ENCODE measurements around the gene STK32B.

DNA sequence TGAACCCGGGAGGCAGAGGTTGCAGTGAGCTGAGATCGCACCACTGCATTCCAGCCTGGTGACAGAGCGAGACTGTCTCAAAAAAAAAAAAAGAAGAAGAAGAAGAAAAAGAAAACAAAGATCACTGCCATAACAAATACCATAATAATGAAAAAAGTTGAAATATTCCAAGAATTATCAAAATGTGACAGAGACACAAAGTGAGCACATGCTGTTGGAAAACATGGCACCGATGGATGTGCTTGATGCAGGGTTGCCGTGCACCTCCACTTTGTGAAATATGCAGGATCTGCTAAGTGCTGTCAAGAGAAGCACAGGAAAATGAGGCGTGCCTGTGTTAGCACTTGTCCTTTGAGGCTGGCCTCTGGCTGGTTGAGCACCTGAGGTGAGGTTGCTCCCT lies 133.3 kb downstream of the STK32B start:
- TF ChIP-seq, protein P1, sequence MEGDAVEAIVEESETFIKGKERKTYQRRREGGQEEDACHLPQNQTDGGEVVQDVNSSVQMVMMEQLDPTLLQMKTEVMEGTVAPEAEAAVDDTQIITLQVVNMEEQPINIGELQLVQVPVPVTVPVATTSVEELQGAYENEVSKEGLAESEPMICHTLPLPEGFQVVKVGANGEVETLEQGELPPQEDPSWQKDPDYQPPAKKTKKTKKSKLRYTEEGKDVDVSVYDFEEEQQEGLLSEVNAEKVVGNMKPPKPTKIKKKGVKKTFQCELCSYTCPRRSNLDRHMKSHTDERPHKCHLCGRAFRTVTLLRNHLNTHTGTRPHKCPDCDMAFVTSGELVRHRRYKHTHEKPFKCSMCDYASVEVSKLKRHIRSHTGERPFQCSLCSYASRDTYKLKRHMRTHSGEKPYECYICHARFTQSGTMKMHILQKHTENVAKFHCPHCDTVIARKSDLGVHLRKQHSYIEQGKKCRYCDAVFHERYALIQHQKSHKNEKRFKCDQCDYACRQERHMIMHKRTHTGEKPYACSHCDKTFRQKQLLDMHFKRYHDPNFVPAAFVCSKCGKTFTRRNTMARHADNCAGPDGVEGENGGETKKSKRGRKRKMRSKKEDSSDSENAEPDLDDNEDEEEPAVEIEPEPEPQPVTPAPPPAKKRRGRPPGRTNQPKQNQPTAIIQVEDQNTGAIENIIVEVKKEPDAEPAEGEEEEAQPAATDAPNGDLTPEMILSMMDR (IDR thresholded peaks at IDR 0.05): no peak
- TF ChIP-seq POLR2A (IDR thresholded peaks at IDR 0.05): no peak
